ENCODE data around the gene ISCU. TPM values are rescaled to one million over a fixed set of nuclear protein-coding genes. Genes with fewer than 3 reads are reported as not detected.

Gene ISCU
- total RNA-seq, 4 donors from 2014 or later: 172 to 269 (median 185) TPM

DNA sequence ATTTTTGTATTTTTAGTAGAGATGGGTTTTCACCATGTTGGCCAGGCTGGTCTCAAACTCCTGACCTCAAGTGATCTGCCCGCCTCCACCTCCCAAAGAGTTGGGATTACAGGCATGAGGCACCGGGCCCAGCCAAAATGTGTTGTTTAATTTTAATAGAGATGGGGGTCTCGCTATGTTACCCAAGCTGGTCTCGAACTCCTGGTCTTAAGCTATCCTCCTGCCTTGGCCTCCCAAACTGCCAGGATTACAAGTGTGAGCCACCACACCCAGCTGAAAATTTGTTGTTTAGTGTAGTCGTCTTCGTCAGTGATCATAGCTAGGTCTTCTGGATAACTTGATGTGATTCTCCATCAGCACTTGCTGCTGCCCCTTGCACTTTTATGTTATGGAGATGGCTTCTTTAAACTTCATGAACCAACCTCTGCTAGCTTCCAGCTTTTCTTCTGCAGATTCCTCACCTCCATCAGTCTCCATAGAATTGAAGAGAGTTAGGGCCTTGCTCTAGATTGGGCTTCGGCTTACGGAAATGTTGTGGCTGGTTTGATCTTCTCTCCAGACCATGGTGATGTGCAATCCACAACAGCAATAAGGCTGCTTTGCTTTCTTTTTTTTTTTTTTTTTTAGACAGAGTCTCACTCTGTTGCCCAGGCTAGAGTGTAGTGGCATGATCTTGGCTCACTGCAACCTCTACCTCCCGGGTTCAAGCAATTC, 13.0 kb downstream of the ISCU start:
- WGBS, 2 donors: 91 to 95% methylated on average over 9 of the region's 9 CpGs
- Histone ChIP-seq H3K36me3 (peaks cover 0 to under 1% (median 0%) of the 10 kb centered on the region in 3 donors), H3K4me3 (no peak overlapping the region), H3K27me3 (no peaks in the 10 kb centered on the region), H3K9me3 (no peaks in the 10 kb centered on the region), H3K27ac (no peak overlapping the region), H3K4me1 (peaks cover 0 to 16% (median 3%) of the 10 kb centered on the region in 4 donors)
- DNase-seq (ENCODE audit: low spot score in 2 of 2): no peak
- TF ChIP-seq POLR2A (IDR thresholded peaks at IDR 0.05) (no peak), EP300 (IDR thresholded peaks at IDR 0.05) (no peak)
- TF ChIP-seq, protein P1, sequence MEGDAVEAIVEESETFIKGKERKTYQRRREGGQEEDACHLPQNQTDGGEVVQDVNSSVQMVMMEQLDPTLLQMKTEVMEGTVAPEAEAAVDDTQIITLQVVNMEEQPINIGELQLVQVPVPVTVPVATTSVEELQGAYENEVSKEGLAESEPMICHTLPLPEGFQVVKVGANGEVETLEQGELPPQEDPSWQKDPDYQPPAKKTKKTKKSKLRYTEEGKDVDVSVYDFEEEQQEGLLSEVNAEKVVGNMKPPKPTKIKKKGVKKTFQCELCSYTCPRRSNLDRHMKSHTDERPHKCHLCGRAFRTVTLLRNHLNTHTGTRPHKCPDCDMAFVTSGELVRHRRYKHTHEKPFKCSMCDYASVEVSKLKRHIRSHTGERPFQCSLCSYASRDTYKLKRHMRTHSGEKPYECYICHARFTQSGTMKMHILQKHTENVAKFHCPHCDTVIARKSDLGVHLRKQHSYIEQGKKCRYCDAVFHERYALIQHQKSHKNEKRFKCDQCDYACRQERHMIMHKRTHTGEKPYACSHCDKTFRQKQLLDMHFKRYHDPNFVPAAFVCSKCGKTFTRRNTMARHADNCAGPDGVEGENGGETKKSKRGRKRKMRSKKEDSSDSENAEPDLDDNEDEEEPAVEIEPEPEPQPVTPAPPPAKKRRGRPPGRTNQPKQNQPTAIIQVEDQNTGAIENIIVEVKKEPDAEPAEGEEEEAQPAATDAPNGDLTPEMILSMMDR (IDR thresholded peaks at IDR 0.05): no peak

DNA sequence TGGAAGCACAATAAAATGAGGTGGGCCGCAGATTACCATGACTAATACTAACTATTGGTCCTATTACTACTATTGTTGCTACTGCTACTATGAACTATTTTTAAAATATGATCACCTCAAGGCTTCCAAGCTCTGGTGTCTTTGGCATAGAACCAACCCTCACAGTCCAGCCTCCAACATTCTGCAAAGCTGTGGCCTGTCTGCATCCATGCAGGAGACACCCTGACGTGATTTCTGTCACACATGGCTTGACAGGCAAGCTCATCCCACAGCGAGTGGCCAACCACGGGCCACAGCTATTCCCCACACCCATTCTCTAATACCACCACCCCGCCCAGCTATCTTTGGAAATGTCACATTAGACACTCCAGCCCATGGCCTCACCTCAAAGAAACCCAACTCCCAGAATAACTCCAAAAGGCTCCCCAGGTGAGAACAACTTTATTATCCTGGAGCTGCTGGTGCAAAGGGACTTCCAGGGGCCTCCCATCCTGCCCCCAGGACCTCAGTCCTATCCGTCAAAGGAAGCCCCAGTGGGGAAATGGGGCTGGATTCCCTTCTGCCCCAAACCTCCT, 14.4 kb downstream of the ISCU start:
- 76 to 93% methylated on average over 6 of the region's 6 CpGs for WGBS, 2 donors
- no peaks in the 10 kb centered on the region for H3K9me3 ChIP-seq
- H3K4me3 ChIP-seq: no peak overlapping the region
- no peaks in the 10 kb centered on the region for H3K27me3 ChIP-seq
- peaks cover 0 to 21% (median 9%) of the 10 kb centered on the region in 4 donors for H3K4me1 ChIP-seq
- DNase-seq (ENCODE audit: low spot score in 2 of 2): no peak
- no peak overlapping the region for H3K27ac ChIP-seq
- no peaks in the 10 kb centered on the region for H3K36me3 ChIP-seq
- TF ChIP-seq EP300 (IDR thresholded peaks at IDR 0.05) (no peak), POLR2A (IDR thresholded peaks at IDR 0.05) (no peak)
- TF ChIP-seq, protein P1 (IDR thresholded peaks at IDR 0.05): no peak

DNA sequence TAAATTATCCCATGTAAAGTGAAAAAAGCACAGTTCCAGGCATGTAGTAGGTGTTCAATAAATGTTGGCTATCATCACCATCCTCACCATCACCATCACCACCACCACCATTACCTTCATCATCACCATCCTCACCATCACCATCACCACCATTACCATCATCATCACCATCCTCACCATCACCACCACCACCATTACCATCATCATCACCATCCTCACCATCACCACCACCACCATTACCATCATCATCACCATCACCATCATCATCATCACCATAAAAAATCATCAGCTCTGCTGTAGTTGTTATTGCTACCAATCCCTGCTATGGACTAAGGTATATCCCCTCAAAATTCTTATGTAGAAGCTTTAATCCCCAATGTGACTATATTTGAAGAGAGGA, 15.1 kb downstream of the ISCU start:
- Histone ChIP-seq H3K27ac (no peak overlapping the region), H3K27me3 (no peaks in the 10 kb centered on the region), H3K4me3 (no peak overlapping the region), H3K4me1 (peaks cover 0 to 28% (median 10%) of the 10 kb centered on the region in 4 donors), H3K36me3 (no peaks in the 10 kb centered on the region), H3K9me3 (no peaks in the 10 kb centered on the region)
- no peak for DNase-seq (ENCODE audit: low spot score in 2 of 2)
- TF ChIP-seq, protein P1 (IDR thresholded peaks at IDR 0.05): no peak
- peak in 1 of 2 donors; percentile 3 for TF ChIP-seq POLR2A (IDR thresholded peaks at IDR 0.05)

DNA sequence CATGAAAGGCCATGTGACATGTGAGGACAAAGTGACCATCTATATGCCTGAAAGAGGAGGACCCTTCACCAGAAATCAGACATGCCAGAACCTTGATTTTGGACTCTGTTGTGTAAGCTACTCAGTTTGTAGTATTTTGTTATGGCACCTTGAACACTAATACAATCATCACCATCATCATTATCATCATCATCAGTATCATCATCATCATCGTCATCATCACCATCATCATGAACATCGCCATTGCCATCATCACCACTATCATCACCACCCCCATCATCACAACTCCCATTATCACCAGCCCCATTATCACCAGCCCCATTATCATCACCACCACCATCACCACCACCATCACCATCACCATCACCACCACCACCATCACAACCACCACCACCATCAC, 15.9 kb downstream of the ISCU start:
- H3K4me3 ChIP-seq: no peak overlapping the region
- peak overlapping the region in 2 of 4 donors; percentile 65 to 78 for H3K27ac ChIP-seq
- H3K4me1 ChIP-seq: peaks cover 0 to 35% (median 10%) of the 10 kb centered on the region in 4 donors
- WGBS, 2 donors: 96 to 100% methylated on average over 2 of the region's 2 CpGs
- DNase-seq (ENCODE audit: low spot score in 2 of 2): no peak
- no peaks in the 10 kb centered on the region for H3K36me3 ChIP-seq
- H3K9me3 ChIP-seq: no peaks in the 10 kb centered on the region
- TF ChIP-seq, protein P1 (IDR thresholded peaks at IDR 0.05): no peak
- TF ChIP-seq POLR2A (IDR thresholded peaks at IDR 0.05) (no peak), EP300 (IDR thresholded peaks at IDR 0.05) (no peak)
- no peaks in the 10 kb centered on the region for H3K27me3 ChIP-seq

DNA sequence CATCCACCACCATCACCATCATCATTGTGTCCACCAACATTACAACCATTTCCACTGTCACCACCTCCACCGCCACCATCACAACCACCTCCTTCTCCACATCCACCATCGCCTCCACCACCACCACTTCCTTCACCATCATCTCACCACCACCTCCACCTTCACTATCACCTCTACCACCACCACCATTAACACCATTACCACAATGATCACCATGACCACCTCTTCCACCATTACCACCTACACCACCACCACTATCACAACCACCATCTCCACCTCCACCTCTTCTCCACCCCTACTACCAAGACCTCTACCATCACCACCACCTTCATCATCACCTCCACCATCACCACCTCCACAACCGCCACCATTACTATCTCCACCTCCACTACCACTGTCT, 16.4 kb downstream of the ISCU start:
- TF ChIP-seq POLR2A (IDR thresholded peaks at IDR 0.05): no peak
- TF ChIP-seq EP300 (IDR thresholded peaks at IDR 0.05): no peak
- TF ChIP-seq, protein P1 (IDR thresholded peaks at IDR 0.05): no peak
- H3K27ac ChIP-seq: peak overlapping the region in 2 of 4 donors; percentile 65 to 78

More for the DNA sequence above, 16.4 kb downstream of the ISCU start:
- no peak overlapping the region for H3K4me3 ChIP-seq
- H3K4me1 ChIP-seq: peaks cover 0 to 35% (median 10%) of the 10 kb centered on the region in 4 donors
- no peaks in the 10 kb centered on the region for H3K9me3 ChIP-seq
- H3K27me3 ChIP-seq: no peaks in the 10 kb centered on the region
- 98 to 99% methylated on average over 3 of the region's 3 CpGs for WGBS, 2 donors
- no peaks in the 10 kb centered on the region for H3K36me3 ChIP-seq
- DNase-seq (ENCODE audit: low spot score in 2 of 2): no peak
